ENCODE results near the gene SYT4. TPM values are rescaled to one million over a fixed set of nuclear protein-coding genes. Genes with fewer than 3 reads are reported as not detected.
"Not testable (repeated sequence)": the region's sequence is repeated elsewhere in the genome, so short reads cannot be mapped to it uniquely, and the experiment has no call there.

The SYT4 gene
- total and polyA plus RNA-seq, 8 donors, result 0.24 to 2.1 (median 0.95) TPM; not detected in 1

- no peaks in the 10 kb centered on the region for H3K9me3 ChIP-seq
- no peak for DNase-seq
- no peak for TF ChIP-seq CTCF (IDR thresholded peaks at IDR 0.05)
- no peaks in the 10 kb centered on the region for H3K36me3 ChIP-seq
- H3K4me3 ChIP-seq, result no peak overlapping the region
- intact Hi-C loops (cut with DNase I), result no loop called here
- H3K27ac ChIP-seq, result no peak overlapping the region
- H3K27me3 ChIP-seq, result no peaks in the 10 kb centered on the region
- ATAC-seq, result no peak
- H3K4me1 ChIP-seq, result no peaks in the 10 kb centered on the region
Measured at GRCh38 chr18:43303376-43303775, 26.1 kb upstream of the SYT4 start.

- H3K27ac ChIP-seq; ATAC-seq; intact Hi-C loops (cut with DNase I); H3K9me3 ChIP-seq; H3K4me1 ChIP-seq; H3K27me3 ChIP-seq; H3K36me3 ChIP-seq; H3K4me3 ChIP-seq: not testable (repeated sequence)
- peak in 1 of 4 donors; percentile 51 for DNase-seq
Measured at GRCh38 chr18:43286187-43286586, 8.9 kb upstream of the SYT4 start.

- Histone ChIP-seq H3K36me3 (no peaks in the 10 kb centered on the region), H3K4me3 (no peak overlapping the region)
- no peak for ATAC-seq
Measured at GRCh38 chr18:43283299-43283698, 6.0 kb upstream of the SYT4 start.

GRCh38 chr18:43279015-43279744 is 1.9 kb upstream of the SYT4 start:
- no peaks in the 10 kb centered on the region for H3K9me3 ChIP-seq
- no peaks in the 10 kb centered on the region for H3K36me3 ChIP-seq
- ATAC-seq (no peak), DNase-seq (peak in 1 of 4 donors; percentile 37)
- intact Hi-C loops (cut with DNase I), result no loop called here
- no peak overlapping the region for H3K4me3 ChIP-seq
- no peak for TF ChIP-seq CTCF (IDR thresholded peaks at IDR 0.05)
- H3K27ac ChIP-seq, result no peak overlapping the region
- H3K4me1 ChIP-seq, result no peaks in the 10 kb centered on the region
- peaks cover 9 to 32% of the 10 kb centered on the region in 2 donors for H3K27me3 ChIP-seq

More at GRCh38 chr18:43283299-43283698, 6.0 kb upstream of the SYT4 start:
- DNase-seq, result peak in 1 of 4 donors; percentile 46
- Histone ChIP-seq H3K27ac (no peak overlapping the region), H3K9me3 (no peaks in the 10 kb centered on the region), H3K4me1 (no peaks in the 10 kb centered on the region), H3K27me3 (peaks cover 5 to 7% of the 10 kb centered on the region in 2 donors)
- intact Hi-C loops (cut with DNase I), result no loop called here
- TF ChIP-seq CTCF (IDR thresholded peaks at IDR 0.05), result no peak

- intact Hi-C loops (cut with DNase I), result no loop called here
- no peak for TF ChIP-seq CTCF (IDR thresholded peaks at IDR 0.05)
- Histone ChIP-seq H3K36me3 (no peaks in the 10 kb centered on the region), H3K27me3 (peaks cover 12 to 32% of the 10 kb centered on the region in 2 donors), H3K9me3 (no peaks in the 10 kb centered on the region), H3K27ac (no peak overlapping the region), H3K4me1 (no peaks in the 10 kb centered on the region), H3K4me3 (no peak overlapping the region)
- DNase-seq, result no peak
- no peak for ATAC-seq
Measured at GRCh38 chr18:43278355-43278754, 1.1 kb upstream of the SYT4 start.

GRCh38 chr18:43276491-43276890 is 799 bp downstream of the SYT4 start:
- TF ChIP-seq CTCF (IDR thresholded peaks at IDR 0.05), result no peak
- ATAC-seq (no peak), DNase-seq (no peak)
- no peak overlapping the region for H3K27ac ChIP-seq
- no peaks in the 10 kb centered on the region for H3K9me3 ChIP-seq
- H3K36me3 ChIP-seq, result no peaks in the 10 kb centered on the region
- peaks cover 12 to 32% of the 10 kb centered on the region in 2 donors for H3K27me3 ChIP-seq
- H3K4me1 ChIP-seq, result no peaks in the 10 kb centered on the region
- H3K4me3 ChIP-seq, result no peak overlapping the region
- intact Hi-C loops (cut with DNase I), result no loop called here

Data from left lung (tissue), 10 donors.